HG03558 (cell line): Measurements from ENCODE around the gene DPYSL4.

Experiments used
- ATAC-seq: cut with Tn5 transposase; IDR thresholded peaks from one replicate; pipeline ENCODE4 v1.9.1; 2021; ENCODE audit warnings: moderate number of reproducible peaks; ENCODE audit not compliant: unreplicated experiment; ENCODE audit errors: extremely low read depth

Gene DPYSL4

GRCh38 chr10:132175907-132176581 lies 10.7 kb upstream of the DPYSL4 start:
- no peak for ATAC-seq

GRCh38 chr10:132176623-132177500 lies 9.9 kb upstream of the DPYSL4 start:
- ATAC-seq: no peak

DNA sequence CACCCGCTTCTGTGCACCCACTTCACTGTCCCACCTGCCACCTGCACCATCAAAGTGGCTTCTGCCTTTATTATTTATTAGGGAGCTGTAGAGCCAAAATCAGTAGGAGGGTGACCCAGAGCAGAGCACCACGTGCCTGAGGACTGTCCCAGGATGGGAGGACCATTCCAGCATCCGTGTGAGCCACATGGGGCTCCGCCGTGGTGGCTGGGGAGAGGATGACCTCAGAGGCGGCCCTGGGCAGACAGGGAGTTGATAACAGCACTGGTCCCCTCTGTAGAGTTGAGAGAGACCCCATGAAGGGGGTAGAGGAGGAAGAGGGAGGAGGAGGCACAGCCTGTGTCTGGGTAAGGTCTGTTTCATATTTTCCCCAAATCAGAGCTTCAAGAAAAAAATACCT lies 8.7 kb upstream of the DPYSL4 start:
- ATAC-seq: no peak

DNA sequence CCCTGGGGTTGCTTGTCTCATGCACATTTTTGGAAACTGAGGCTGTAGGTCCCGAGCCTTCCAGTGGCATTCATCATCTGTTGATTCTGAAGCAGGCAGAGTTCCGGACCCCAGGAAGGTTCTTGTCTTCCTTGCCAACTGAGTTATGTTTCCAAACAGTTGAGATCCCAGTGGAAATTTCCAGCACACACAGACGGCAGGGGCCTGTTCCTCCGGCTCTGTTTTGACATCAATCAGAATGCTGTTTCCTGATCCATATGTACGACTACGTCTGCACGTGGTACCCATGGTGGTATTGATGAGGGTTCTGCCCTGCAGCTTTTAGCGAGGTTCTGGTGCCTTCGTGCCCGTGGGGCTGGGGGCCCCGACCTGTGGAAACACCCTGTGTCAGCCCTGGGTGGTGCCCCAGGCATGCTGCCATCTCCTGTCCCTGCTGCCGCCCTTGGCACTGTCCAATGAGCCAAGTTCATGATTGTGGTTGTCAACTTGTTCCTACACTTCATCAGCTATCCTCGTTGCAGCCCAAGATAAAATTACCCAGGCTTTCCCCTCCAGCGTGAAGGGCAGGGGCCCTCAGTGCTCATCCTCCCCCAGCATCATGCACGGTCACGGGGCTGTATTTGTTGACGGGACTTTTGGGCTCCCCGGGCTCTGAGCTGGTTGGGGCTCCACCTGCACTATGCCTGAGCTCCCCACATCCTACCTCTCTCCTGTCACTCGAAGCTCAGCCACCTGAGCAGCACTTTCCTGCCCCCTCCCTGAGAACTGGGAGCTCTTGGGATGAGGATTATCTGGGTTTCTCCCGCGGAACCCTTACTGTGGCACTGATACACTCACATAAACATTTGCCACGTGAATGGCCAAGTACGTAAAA lies 7.8 kb upstream of the DPYSL4 start:
- no peak for ATAC-seq

DNA sequence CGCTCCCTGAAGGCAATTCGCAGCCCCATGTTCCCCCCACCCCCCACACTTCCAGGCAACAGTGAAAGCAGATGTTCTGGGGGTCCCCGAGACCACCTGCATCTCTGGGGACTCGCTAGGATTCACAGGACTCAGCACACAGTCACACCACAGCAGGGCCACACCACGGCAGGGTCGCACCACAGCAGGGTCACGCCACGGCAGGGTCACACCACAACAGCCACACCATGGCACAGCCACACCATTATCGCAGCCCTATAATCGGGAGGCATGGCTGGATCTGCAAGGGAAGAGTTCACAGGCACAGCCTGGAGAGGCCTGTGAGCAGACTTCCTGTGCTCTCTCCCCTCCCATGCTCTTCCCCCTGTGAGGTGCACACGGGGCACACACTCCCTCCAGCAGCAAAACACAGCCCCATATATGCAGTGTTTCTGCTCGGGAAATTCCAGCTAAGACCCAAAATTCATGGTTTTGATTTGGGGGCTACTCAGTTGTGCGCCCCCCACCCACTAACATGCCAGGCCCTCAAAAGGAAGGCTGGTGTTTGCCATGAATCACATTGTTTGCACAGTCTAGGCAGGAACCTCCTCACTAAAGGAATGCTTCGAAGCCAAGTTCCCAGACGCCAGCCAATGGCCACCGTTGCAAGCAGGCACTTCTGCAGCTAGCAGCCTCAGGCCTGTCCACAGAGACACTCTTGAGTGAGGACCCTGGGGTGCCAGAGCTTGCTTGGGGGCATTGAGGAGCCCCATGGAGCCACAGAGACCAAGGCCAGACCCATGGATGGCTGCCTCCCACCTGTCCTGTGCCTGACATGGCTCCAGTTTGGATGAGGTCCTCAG lies 7.0 kb upstream of the DPYSL4 start:
- ATAC-seq: no peak

- ATAC-seq: no peak
These were observed 6.0 kb upstream of the DPYSL4 start for GRCh38 chr10:132180736-132181135.

DNA sequence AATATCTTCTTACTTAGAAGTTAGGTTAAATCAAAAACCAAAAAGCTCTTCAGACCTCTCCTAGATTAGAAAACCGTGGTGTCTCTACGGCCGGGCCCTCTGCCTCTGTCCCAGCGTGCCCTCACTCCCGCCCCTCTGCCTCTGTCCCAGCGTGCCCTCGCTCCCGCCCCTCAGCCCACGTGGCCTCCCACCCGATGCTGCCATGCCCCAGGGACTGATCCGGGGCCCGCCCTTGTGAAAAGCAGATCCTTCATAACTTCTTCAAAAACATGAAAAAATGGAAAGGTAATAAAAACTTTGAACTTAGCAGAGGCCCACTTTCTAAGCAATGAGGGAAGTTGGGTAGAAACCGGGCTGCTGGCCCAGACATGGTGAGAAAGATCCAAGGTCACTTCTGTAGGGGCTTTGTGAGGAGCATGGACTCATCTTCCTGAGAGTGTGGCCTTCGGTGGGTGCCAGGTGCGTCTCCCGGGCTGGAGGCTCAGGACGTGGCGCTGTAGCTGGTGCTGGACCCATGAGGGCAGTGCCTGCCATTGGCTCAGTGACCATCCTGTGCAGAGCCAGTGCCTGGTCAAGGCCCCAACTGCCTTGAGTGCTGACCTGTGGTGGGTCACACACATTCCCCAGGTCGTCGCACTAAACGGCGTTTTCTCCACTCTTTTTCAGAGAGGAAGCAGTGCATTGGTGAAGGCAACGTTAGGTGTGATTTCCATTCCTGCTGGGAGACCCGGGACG lies 4.9 kb upstream of the DPYSL4 start:
- no peak for ATAC-seq

DNA sequence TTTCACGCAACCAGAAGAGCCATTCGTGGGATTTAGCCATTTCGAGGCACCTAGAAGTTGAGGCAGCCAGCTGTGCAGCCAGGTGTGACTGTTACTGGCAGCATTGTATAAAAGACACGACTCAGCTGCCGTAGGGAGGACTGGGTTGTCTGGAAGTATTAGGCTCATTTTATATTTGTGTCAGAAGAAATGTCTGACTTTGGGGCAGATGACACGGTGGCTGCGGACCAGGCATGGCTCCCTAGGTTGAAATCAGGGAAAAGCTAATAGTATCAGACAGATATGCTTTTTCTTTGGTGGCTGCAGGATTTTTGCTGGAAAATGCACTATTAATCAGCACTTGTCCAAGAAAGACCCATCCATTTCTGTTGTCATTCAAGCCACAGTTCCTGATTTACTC lies 4.2 kb upstream of the DPYSL4 start:
- ATAC-seq: no peak

- ATAC-seq: no peak
These were observed 3.7 kb upstream of the DPYSL4 start for GRCh38 chr10:132183046-132183445.

GRCh38 chr10:132184816-132185593 lies 1.7 kb upstream of the DPYSL4 start:
- ATAC-seq: no peak

- ATAC-seq: no peak
These were observed 904 bp upstream of the DPYSL4 start for GRCh38 chr10:132185601-132186487.

- no peak for ATAC-seq
These were observed 836 bp downstream of the DPYSL4 start for GRCh38 chr10:132187430-132188138.

DNA sequence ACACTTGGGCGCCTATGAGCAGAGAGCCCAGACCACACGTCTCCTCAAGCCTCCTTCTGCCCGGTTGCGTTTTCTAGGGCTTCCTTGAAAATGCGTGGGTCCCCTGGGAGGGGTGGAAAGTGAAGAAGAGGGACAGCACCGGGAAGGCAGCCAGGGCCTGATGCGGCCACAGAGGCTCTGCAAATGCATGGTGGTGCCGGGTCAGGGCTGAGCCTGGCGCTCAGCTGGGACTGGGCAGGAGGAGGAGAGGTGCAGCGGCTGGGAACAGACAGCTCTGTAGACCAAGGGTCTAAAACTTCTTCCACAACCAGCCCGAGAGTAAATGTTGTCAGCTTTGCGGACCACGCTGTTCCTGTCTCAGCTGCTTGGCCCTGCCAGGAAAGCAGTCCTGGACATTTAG lies 1.6 kb downstream of the DPYSL4 start:
- ATAC-seq: no peak

GRCh38 chr10:132189016-132189415 lies 2.3 kb downstream of the DPYSL4 start:
- ATAC-seq: no peak

DNA sequence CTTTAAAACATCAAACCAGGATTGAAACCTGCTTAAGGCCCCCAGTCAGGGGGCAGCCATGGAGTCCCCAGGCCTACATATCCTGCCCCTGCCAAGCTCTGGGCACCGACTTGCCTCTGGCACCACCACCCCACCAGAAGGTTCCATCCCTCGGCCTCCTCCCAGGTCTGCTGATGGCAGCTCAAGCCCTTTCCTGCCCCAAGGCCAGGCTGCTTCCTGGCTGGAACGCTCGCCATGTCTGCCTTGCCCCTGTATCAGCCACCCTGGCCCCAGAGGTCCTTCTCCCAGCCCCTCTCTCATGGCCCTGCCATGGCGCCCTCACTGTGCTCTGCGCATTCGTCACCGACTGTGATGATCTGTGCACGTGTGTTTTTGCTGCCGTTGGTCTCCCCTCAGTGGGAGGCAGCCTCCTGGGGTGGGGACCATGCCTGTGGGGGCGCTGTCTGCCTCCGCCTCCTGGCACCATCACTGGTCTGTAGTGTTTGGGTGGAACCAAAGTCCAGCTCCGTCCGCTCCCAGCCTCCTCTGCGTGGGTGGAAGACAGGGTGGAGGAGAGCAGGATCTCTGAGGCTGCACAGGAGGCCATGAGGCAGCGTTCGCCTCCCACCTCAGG lies 3.2 kb downstream of the DPYSL4 start:
- no peak for ATAC-seq
